Naive thymus-derived CD8-positive, alpha-beta T cell (primary cell): ENCODE results near the gene FLT3LG. TPM values are rescaled to one million over a fixed set of nuclear protein-coding genes. Genes with fewer than 3 reads are reported as not detected.

Experiments used
- ATAC-seq, 2 donors: fragments of 150-1000 bp; cut with Tn5 transposase in 1 of 2; sonication (Bioruptor Pico), chemical (Tn5 transposase) in 1 of 2; 1 replicate in 1 of 2; 2 replicates in 1 of 2; pipeline ENCODE4 v1.10.0; 2021; ENCODE audit warnings: mild to moderate bottlenecking in 2 of 2, moderate library complexity in 2 of 2
- POLR2A ChIA-PET: fragments of 350-600 bp; sonication (Branson Sonifier 250); formaldehyde crosslinking; loops from one replicate; lab custom pipeline; 2021; ENCODE audit warnings: antibody characterized with exemption; lab: Charles Lee
- DNase-seq, 10 donors: peaks; one replicate each; pipeline versions ENCODE4 v3.0.0 to v3.0.0-alpha.2; 2020 to 2022
- H3K27ac Mint-ChIP-seq, 10 donors: one replicate each; pipeline ENCODE4 v1.8.0; 2020 to 2022; ENCODE audit warnings: mild to moderate bottlenecking in 10 of 10, mixed read lengths in 10 of 10, moderate library complexity in 4 of 10, inconsistent platforms in 1 of 10
- H3K27me3 Mint-ChIP-seq, 5 donors: one replicate each; pipeline ENCODE4 v1.8.0; 2021 to 2022; ENCODE audit warnings: mixed read lengths in 5 of 5
- H3K36me3 Mint-ChIP-seq, 3 donors: one replicate each; pipeline ENCODE4 v1.8.0; 2020 to 2022; ENCODE audit warnings: mixed read lengths in 3 of 3, mild to moderate bottlenecking in 2 of 3, inconsistent platforms in 1 of 3
- H3K4me1 Mint-ChIP-seq, 4 donors: one replicate each; pipeline ENCODE4 v1.8.0; 2021 to 2022; ENCODE audit warnings: mixed read lengths in 4 of 4
- H3K4me3 Mint-ChIP-seq, 10 donors: one replicate each; pipeline ENCODE4 v1.8.0; 2020 to 2022; ENCODE audit warnings: mild to moderate bottlenecking in 10 of 10, mixed read lengths in 10 of 10, moderate library complexity in 6 of 10, inconsistent platforms in 1 of 10
- H3K9me3 Mint-ChIP-seq, 9 donors: one replicate each; pipeline ENCODE4 v1.8.0; 2020 to 2022; ENCODE audit warnings: mixed read lengths in 9 of 9, mild to moderate bottlenecking in 3 of 9, inconsistent platforms in 1 of 9, moderate library complexity in 1 of 9
- polyA plus RNA-seq, 3 donors: library from polyadenylated mRNA; unstranded; fragments of 300-500 nt; fragmentation: Illumina TruSeq; gene quantifications; one replicate each; pipeline ENCODE4 v1.2.3, GENCODE V29; 2021
- total RNA-seq, 8 experiments: library from RNA in 2 of 8; stranded (reverse) in 2 of 8; gene quantifications; one replicate each; pipeline ENCODE4 v1.2.3 and lab custom pipeline; 2021 to 2026

FLT3LG gene
- total and polyA plus RNA-seq, 5 experiments from 2014 or later = 106 to 205 (median 112) TPM

DNA sequence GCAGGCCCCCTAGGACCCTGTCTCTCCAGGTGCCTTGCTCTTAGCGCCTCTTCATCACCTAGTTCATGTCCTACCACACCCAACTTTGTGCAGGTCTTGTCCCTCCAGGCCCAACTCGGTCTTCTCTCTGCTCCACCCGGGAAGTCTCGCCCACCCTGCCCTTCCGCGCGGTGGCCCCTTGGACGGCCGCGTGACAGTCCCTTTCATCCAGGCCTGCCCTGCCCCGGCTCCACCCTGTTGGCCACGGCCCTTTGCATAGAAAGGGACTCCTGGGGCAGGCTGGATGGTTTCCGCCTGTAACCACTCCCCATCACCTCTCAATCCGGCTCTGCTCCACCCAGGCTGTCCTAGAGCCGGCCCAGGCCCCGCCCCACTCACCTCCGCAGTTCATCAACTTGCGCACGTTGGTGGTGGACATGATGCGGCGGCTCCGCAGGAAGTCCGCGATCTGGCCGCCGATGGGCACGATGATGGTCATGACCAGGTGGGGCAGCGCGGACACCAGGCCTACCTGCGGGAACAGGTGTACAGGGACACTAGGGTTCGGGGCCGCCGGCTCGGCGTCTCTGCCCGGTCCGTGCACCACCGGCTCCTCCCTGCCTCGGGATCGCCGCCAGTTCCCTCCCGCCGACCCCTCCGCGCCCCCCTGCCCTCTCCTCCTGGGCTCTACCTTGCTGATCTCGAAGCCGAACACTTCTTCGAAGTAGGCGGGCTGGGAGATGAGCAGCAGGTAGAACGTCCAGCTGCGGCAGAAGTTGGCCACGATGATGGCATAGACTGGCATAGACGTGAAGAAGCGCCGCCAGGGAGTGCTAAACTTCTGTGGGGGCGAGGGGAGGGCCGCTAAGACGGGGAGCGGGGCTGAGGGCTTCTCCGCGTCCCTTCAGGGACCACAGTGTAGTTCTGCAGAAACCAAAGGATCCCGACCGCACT is 41.6 kb upstream of the FLT3LG start:
- H3K27ac Mint-ChIP-seq = no peak overlapping the region
- DNase-seq (peak in 1 of 10 donors; percentile 25), ATAC-seq (peak; percentile 44 to 59)
- peaks cover 53 to 92% (median 72%) of the 10 kb centered on the region in 5 donors for H3K27me3 Mint-ChIP-seq
- peaks cover 31 to 49% (median 45%) of the 10 kb centered on the region in 4 donors for H3K4me1 Mint-ChIP-seq
- H3K36me3 Mint-ChIP-seq = peaks cover 0 to 9% (median 4%) of the 10 kb centered on the region in 3 donors
- peak overlapping the region in 5 of 10 donors; percentile 24 to 57 (median 50) for H3K4me3 Mint-ChIP-seq
- POLR2A ChIA-PET = interaction anchor here (0.8 to 1.1 kb wide), 2 partner anchors 23 to 38 kb away, joined by 3 to 4 read pairs; no protein-coding TSS in a partner anchor
- peaks cover 0 to 5% (median 0%) of the 10 kb centered on the region in 9 donors for H3K9me3 Mint-ChIP-seq

DNA sequence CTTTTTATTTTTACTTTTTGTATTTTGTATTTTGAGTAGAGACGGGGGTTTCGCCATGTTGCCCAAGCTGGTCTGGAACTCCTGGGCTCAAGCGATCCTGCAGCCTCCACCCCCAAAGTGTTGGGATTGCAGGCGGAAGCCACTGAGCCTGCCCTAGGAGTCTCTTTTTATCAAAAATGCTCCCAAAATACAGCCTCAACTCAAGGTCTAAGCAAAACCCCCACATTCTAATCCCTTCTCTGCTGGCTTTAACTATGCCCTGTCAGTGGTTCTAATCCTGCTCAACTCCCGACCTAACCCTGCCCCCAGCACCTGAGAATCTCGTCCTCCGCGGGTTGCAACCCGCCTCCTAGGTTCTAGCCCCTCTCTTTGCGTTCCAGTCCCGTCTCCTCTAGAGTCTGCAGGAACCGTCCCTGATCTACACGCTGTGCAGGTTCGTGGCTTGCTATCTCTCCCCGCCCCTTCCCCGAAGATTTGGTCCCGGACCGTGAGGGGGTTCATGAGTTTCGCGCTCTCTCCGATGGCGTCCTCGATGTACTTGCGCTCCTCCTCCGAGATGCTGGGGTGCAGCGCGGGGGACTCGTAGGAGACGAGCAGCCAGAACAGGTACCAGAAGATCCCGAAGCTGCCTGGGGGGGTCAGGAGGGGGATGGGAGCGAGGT is 40.6 kb upstream of the FLT3LG start:
- peak overlapping the region; percentile 16 to 82 (median 53) for H3K4me3 Mint-ChIP-seq
- peaks cover 0 to 5% (median 0%) of the 10 kb centered on the region in 9 donors for H3K9me3 Mint-ChIP-seq
- H3K36me3 Mint-ChIP-seq = peaks cover 2 to 9% (median 4%) of the 10 kb centered on the region in 3 donors
- peak overlapping the region in 3 of 10 donors; percentile 6 to 71 (median 37) for H3K27ac Mint-ChIP-seq
- peaks cover 56 to 92% (median 73%) of the 10 kb centered on the region in 5 donors for H3K27me3 Mint-ChIP-seq
- peak in 1 of 2 donors; percentile 26 for ATAC-seq
- DNase-seq = no peak
- POLR2A ChIA-PET = interaction anchor here (0.6 to 1.1 kb wide), 5 partner anchors 11 to 164 kb away, joined by 3 to 4 read pairs (median 4); partner anchors contain the start of gene PTH2
- peaks cover 32 to 42% (median 38%) of the 10 kb centered on the region in 4 donors for H3K4me1 Mint-ChIP-seq

DNA sequence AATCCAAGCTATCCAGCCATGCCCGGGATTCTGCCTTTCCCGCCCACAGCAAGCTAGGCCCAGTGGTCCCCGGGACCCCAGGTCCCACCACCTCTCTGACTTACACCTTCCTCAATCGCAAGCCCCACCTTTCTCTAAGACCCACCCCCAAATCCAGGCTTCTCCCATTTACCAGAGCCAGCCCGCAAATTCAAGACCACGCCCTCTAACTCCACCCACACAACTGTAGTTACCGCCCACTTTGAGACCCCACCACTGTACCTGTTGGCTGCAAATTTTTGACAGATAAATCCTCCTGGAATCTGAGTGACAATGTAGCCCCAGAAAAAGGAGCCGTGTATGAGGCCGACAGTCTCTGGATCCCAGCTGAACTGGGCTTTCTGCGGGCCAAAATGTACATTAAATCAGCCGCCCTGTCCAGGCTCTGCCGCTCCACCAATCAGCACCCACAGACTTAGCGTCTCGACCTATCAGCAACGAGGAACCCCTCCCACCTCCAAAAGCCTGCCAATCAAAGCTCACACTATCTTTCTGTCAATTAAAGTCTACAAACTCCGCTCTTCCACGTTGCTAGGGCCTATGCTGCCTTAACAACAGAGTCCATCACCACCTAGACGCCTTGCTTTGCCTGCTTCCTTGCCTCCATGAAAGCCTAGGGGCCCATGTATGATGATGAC is 39.0 kb upstream of the FLT3LG start:
- no peak for ATAC-seq
- H3K4me3 Mint-ChIP-seq = peak overlapping the region in 1 of 10 donors; percentile 1
- no peak for DNase-seq
- peak overlapping the region in 1 of 10 donors; percentile 11 for H3K27ac Mint-ChIP-seq
- peaks cover 0 to 5% (median 0%) of the 10 kb centered on the region in 9 donors for H3K9me3 Mint-ChIP-seq
- POLR2A ChIA-PET = interaction anchor here (0.5 to 1.6 kb wide), 3 partner anchors 9 to 29 kb away, joined by 3 to 6 read pairs (median 3); no protein-coding TSS in a partner anchor
- peaks cover under 1 to 9% (median 2%) of the 10 kb centered on the region in 3 donors for H3K36me3 Mint-ChIP-seq
- H3K27me3 Mint-ChIP-seq = peaks cover 64 to 94% (median 78%) of the 10 kb centered on the region in 5 donors
- peaks cover 28 to 40% (median 35%) of the 10 kb centered on the region in 4 donors for H3K4me1 Mint-ChIP-seq

DNA sequence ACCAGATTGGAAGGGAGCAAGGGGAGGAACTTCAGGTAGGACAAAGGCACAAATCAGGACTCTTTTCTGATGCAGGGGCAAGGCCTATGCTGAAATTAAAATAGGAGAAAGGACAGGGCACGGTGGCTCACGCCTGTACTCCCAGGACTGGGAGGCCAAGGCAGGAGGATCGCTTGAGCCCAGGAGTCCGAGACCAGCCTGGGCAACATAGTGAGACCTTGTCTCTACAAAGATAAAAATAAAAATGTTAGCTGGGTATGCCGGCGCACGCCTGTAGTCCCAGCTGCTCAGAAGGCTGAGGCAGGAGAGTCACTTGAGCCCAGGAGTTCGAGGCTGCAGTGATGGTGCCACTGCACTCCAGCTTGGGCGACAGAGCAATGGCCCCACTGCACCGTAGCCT is 38.3 kb upstream of the FLT3LG start:
- DNase-seq = no peak
- Mint-ChIP-seq H3K36me3 (peaks cover 2 to 11% (median 2%) of the 10 kb centered on the region in 3 donors), H3K9me3 (peaks cover 0 to 5% (median 0%) of the 10 kb centered on the region in 9 donors), H3K4me1 (peaks cover 28 to 41% (median 39%) of the 10 kb centered on the region in 4 donors), H3K4me3 (no peak overlapping the region), H3K27me3 (peaks cover 64 to 95% (median 78%) of the 10 kb centered on the region in 5 donors), H3K27ac (no peak overlapping the region)
- ATAC-seq = no peak
- POLR2A ChIA-PET = interaction anchor here (0.5 to 1.6 kb wide), 3 partner anchors 9 to 30 kb away, joined by 3 to 6 read pairs (median 3); no protein-coding TSS in a partner anchor

DNA sequence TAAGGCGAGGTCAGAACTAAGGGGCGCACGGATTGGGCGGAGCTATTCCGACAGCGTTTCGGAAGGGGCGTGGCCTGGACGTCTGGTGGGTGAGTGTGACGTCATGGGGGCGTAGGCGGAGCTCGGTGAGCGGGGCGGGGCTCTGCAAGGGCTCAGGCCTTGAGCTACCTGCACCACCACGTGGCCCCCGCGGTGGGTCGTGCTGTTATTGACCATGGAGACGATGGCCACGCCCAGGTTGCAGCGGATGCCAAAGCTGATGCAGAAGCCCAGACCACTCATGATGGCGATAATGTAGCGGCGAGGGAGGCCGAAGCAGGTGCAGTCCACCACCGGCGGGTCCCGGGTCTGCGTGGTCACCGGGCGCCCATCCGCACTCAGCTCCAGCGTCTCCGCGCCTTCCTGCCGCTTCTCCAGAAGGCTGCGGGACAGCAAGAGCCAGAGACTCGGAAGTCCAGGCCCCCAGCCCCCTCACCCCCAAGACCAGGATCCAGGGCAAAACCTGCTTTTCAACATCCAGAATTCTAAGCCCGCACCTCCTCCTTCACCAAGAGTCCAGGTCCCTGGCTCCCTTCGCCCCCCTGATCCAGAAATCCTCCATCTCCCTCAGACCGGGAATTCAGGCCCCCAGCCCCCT is 37.5 kb upstream of the FLT3LG start:
- H3K9me3 Mint-ChIP-seq = peaks cover 0 to 5% (median 0%) of the 10 kb centered on the region in 9 donors
- DNase-seq (peak in 8 of 10 donors; percentile 50 to 75 (median 57)), ATAC-seq (peak; percentile 21 to 68)
- peak overlapping the region in 3 of 10 donors; percentile 10 to 41 (median 37) for H3K4me3 Mint-ChIP-seq
- POLR2A ChIA-PET = interaction anchor here (1.2 to 1.6 kb wide), 2 partner anchors 31 to 104 kb away, joined by 3 to 6 read pairs; no protein-coding TSS in a partner anchor
- H3K27me3 Mint-ChIP-seq = peaks cover 63 to 95% (median 80%) of the 10 kb centered on the region in 5 donors
- H3K27ac Mint-ChIP-seq = peak overlapping the region in 3 of 10 donors; percentile 7 to 68 (median 18)
- H3K4me1 Mint-ChIP-seq = peaks cover 30 to 46% (median 39%) of the 10 kb centered on the region in 4 donors
- H3K36me3 Mint-ChIP-seq = peaks cover 2 to 13% (median 5%) of the 10 kb centered on the region in 3 donors

DNA sequence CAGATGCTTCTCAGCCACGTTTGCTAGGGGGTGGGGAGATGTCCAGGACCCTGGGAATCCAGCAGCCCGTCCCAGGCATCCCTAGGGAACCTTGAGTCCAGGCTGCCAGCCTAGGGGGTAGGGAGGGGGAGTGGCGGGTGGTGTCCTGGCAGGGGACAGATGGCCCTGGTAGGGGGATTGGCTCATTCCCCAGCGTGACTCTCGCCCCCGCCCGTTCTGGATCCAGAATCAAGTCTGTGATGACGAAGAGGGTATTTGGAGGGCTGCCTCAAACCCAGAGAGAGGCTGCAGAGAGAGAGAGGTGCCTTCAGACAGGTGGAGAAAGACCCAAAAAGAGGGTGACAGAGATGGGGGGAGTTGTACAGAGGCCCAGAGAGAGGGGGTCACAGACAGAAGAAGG is 36.8 kb upstream of the FLT3LG start:
- POLR2A ChIA-PET = interaction anchor here (1.2 kb wide), 1 partner anchor 105 kb away, joined by 3 read pairs; no protein-coding TSS in a partner anchor
- peak overlapping the region in 1 of 10 donors; percentile 24 for H3K27ac Mint-ChIP-seq

DNA sequence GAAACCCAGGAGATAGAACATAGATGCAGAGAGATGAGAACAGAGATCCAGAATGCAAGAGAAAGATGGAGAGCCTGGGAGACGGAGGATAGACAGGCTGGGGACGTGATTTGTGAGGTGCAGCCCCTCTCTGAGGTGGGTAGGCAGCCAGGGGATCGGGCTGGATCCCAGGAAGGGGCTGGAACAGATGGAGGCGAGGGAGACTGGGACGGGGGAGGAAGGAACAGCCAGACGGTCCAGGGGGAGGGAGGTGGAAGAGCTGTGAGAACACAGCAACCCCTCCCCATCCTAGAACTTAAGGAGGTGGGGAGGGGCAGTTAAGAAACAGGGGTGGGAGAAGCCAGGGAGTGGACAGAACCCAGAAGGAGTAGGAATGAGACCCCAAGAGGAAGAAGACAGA is 35.8 kb upstream of the FLT3LG start:
- H3K27ac Mint-ChIP-seq = no peak overlapping the region
- H3K36me3 Mint-ChIP-seq = peaks cover 2 to 9% (median 5%) of the 10 kb centered on the region in 3 donors
- ATAC-seq (no peak), DNase-seq (no peak)
- peaks cover 34 to 52% (median 42%) of the 10 kb centered on the region in 4 donors for H3K4me1 Mint-ChIP-seq
- H3K27me3 Mint-ChIP-seq = peaks cover 61 to 92% (median 83%) of the 10 kb centered on the region in 5 donors
- no peak overlapping the region for H3K4me3 Mint-ChIP-seq
- POLR2A ChIA-PET = interaction anchor here (2.8 kb wide), 1 partner anchor 13 kb away, joined by 11 read pairs; the partner anchor contains the start of gene GFY
- peaks cover 0 to 2% (median 0%) of the 10 kb centered on the region in 9 donors for H3K9me3 Mint-ChIP-seq

More for the DNA sequence above, 36.8 kb upstream of the FLT3LG start:
- Mint-ChIP-seq H3K4me1 (peaks cover 34 to 50% (median 43%) of the 10 kb centered on the region in 4 donors), H3K9me3 (peaks cover 0 to 2% (median 0%) of the 10 kb centered on the region in 9 donors), H3K36me3 (peaks cover 2 to 11% (median 5%) of the 10 kb centered on the region in 3 donors), H3K4me3 (peak overlapping the region in 1 of 10 donors; percentile 37), H3K27me3 (peaks cover 66 to 95% (median 83%) of the 10 kb centered on the region in 5 donors)
- no peak for ATAC-seq
- no peak for DNase-seq

DNA sequence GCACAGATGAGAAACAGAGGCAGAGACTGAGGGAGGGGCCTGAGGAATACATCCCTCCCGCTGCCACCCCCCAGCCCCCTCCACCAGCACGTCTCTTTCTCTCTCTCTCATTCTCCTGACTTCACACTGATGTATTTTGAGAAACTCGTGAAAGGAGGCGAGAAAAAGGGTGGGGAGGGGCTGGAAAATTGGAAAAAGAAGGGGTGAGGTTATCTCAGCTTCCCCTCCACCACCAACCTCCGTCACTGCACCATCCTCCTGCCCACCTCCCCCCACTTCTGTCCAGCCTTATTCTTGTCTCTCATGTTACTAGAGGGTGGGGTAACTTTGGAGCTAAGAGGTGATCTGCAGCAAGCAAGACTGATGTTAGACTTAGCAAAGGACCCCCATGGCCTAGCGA is 34.2 kb upstream of the FLT3LG start:
- Mint-ChIP-seq H3K36me3 (peaks cover 2 to 9% (median 5%) of the 10 kb centered on the region in 3 donors), H3K4me3 (no peak overlapping the region), H3K27ac (peak overlapping the region in 1 of 10 donors; percentile 31), H3K9me3 (no peaks in the 10 kb centered on the region), H3K27me3 (peaks cover 57 to 81% (median 73%) of the 10 kb centered on the region in 5 donors), H3K4me1 (peaks cover 38 to 60% (median 46%) of the 10 kb centered on the region in 4 donors)
- ATAC-seq = no peak
- POLR2A ChIA-PET = interaction anchor here (1.1 to 2.8 kb wide), 4 partner anchors 12 to 46 kb away, joined by 3 to 11 read pairs (median 7); partner anchors contain the start of gene GFY
- DNase-seq = no peak

DNA sequence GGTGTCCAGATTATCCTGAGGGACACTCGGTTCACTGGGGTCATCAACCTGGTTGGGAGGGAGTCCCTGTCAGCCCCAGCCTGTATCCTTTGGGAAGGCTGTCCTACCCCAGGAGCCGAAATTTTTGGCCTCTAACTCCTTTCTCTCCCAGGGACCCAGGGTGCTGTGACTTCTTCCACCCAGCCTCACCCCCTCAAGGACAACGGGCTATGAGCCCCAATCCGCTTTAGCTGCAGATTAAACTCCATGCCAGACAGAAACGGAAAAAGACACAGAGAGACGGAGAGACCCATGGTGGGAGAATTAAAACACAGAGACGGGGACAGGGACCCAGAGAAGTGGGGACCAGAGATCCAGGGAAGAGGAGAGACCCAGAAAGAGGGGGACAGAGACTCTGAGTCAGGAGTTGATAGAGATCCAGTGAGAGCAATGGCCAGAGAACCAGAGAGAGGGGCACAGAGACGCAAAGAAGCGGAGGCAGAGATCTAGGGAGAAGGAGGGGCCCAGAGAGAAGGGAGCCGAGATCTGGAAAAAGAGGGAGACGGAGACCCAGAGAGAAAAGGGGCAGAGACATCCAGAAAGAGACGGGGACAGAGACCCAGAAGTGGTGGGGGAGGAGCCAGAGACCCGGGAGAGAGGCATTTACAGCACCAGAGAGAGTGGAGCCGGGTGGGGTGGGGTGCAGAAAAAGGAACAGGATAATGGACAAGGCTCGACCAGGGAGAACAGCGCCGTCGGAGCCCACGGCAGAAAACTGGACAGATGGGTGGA is 33.4 kb upstream of the FLT3LG start:
- Mint-ChIP-seq H3K9me3 (no peaks in the 10 kb centered on the region), H3K4me1 (peaks cover 35 to 60% (median 48%) of the 10 kb centered on the region in 4 donors), H3K27me3 (peaks cover 50 to 73% (median 65%) of the 10 kb centered on the region in 5 donors), H3K4me3 (peak overlapping the region; percentile 3 to 83 (median 57)), H3K27ac (peak overlapping the region in 4 of 10 donors; percentile 13 to 73 (median 24)), H3K36me3 (peaks cover 2 to 6% (median 5%) of the 10 kb centered on the region in 3 donors)
- POLR2A ChIA-PET = interaction anchor here (0.8 to 2.8 kb wide), 5 partner anchors 13 to 48 kb away, joined by 3 to 11 read pairs (median 6); partner anchors contain the start of gene GFY
- no peak for DNase-seq
- ATAC-seq = no peak
